HEK293 (cell line): Measurements from ENCODE around the gene ARHGAP10.

Source experiments
- CTCF ChIA-PET: fragments of 350-600 bp; formaldehyde crosslinking; extraction: SDS; loops from one replicate; lab custom pipeline; 2021; ENCODE audit warnings: antibody characterized with exemption; lab: Yijun Ruan, JAX
- POLR2A ChIA-PET: fragments of 300-600 bp; formaldehyde crosslinking; extraction: SDS; loops from one replicate; lab custom pipeline; 2020; ENCODE audit warnings: antibody characterized with exemption, inconsistent platforms; lab: Yijun Ruan, JAX
- H3K27ac ChIP-seq: fragments of 200-500 bp; sonication (Bioruptor generic); 2 replicates; pipeline ENCODE4 v1.5.1; 2014; ENCODE audit warnings: low read depth, low read length, control low read depth, inconsistent platforms; ENCODE audit errors: extremely low read depth
- H3K36me3 ChIP-seq, 2 experiments: fragments of 200-500 bp in 1 of 2; sonication (Bioruptor generic) in 1 of 2; 1 replicate in 1 of 2; 2 replicates in 1 of 2; pipeline ENCODE4 v1.5.1; 2014 to 2017; ENCODE audit warnings: inconsistent platforms in 2 of 2, low read length in 2 of 2; ENCODE audit not compliant: control insufficient read depth in 2 of 2, insufficient read depth in 1 of 2
- H3K4me1 ChIP-seq: fragments of 200-500 bp; sonication (Bioruptor generic); 2 replicates; pipeline ENCODE4 v1.5.1; 2014; ENCODE audit warnings: mild to moderate bottlenecking, low read length, inconsistent platforms; ENCODE audit not compliant: control insufficient read depth, insufficient read depth
- H3K4me3 ChIP-seq: 2 replicates; pipeline ENCODE4 v1.5.1; 2011; ENCODE audit warnings: low read depth, mild to moderate bottlenecking, control low read depth, low read length, moderate library complexity
- H3K9me3 ChIP-seq: fragments of 200-500 bp; sonication (Bioruptor generic); 2 replicates; pipeline ENCODE4 v1.5.1; 2014; ENCODE audit warnings: low read depth, low read length, inconsistent platforms; ENCODE audit not compliant: control insufficient read depth, insufficient read depth
- EGR2 ChIP-seq: fragments of 450-650 bp; formaldehyde crosslinking; IDR thresholded peaks from 2 replicates; pipeline ENCODE4 v1.5.1; 2016; ENCODE audit warnings: low read depth, missing biosample characterization, missing genetic modification characterization
- GLIS1 ChIP-seq: fragments of 450-650 bp; formaldehyde crosslinking; IDR thresholded peaks from 2 replicates; pipeline ENCODE4 v1.5.1; 2016; ENCODE audit warnings: missing biosample characterization, missing genetic modification characterization
- IKZF3 ChIP-seq: fragments of 450-650 bp; IDR thresholded peaks from 2 replicates; pipeline ENCODE4 v1.5.0; 2018; ENCODE audit warnings: missing biosample characterization, mild to moderate bottlenecking, missing genetic modification characterization, moderate library complexity
- PRDM6 ChIP-seq: fragments of 450-650 bp; formaldehyde crosslinking; IDR thresholded peaks from 2 replicates; pipeline ENCODE4 v1.5.1; 2017; ENCODE audit warnings: missing biosample characterization, missing genetic modification characterization
- TRIM28 ChIP-seq: IDR thresholded peaks from 2 replicates; pipeline ENCODE4 v1.6.1; 2011; ENCODE audit warnings: low read length, control low read depth, borderline replicate concordance
- ZBTB17 ChIP-seq: fragments of 450-650 bp; formaldehyde crosslinking; IDR thresholded peaks from 2 replicates; pipeline ENCODE4 v1.5.1; 2016; ENCODE audit warnings: missing biosample characterization, missing genetic modification characterization
- ZBTB21 ChIP-seq: fragments of 450-650 bp; formaldehyde crosslinking; IDR thresholded peaks from 2 replicates; pipeline ENCODE4 v1.5.1; 2017; ENCODE audit warnings: missing biosample characterization, missing genetic modification characterization
- ZIC2 ChIP-seq: fragments of 450-650 bp; formaldehyde crosslinking; IDR thresholded peaks from 2 replicates; pipeline ENCODE4 v1.5.1; 2016; ENCODE audit warnings: missing biosample characterization, missing genetic modification characterization
- ZNF112 ChIP-seq: fragments of 450-650 bp; formaldehyde crosslinking; IDR thresholded peaks from 2 replicates; pipeline ENCODE4 v1.5.0; 2017; ENCODE audit warnings: missing biosample characterization, missing genetic modification characterization
- ZNF114 ChIP-seq: fragments of 450-650 bp; formaldehyde crosslinking; IDR thresholded peaks from 2 replicates; pipeline ENCODE4 v1.5.0; 2017; ENCODE audit warnings: missing biosample characterization, missing genetic modification characterization
- ZNF140 ChIP-seq: fragments of 450-650 bp; formaldehyde crosslinking; IDR thresholded peaks from 2 replicates; pipeline ENCODE4 v1.5.1; 2016; ENCODE audit warnings: missing biosample characterization, missing genetic modification characterization
- ZNF155 ChIP-seq: fragments of 450-650 bp; formaldehyde crosslinking; IDR thresholded peaks from 2 replicates; pipeline ENCODE4 v1.5.1; 2016; ENCODE audit warnings: missing biosample characterization, missing genetic modification characterization
- ZNF169 ChIP-seq: fragments of 450-650 bp; formaldehyde crosslinking; IDR thresholded peaks from 2 replicates; pipeline ENCODE4 v1.5.1; 2016; ENCODE audit warnings: missing biosample characterization, missing genetic modification characterization
- ZNF175 ChIP-seq: fragments of 450-650 bp; formaldehyde crosslinking; IDR thresholded peaks from 2 replicates; pipeline ENCODE4 v1.5.1; 2016; ENCODE audit warnings: missing biosample characterization, missing genetic modification characterization
- ZNF416 ChIP-seq: fragments of 450-650 bp; formaldehyde crosslinking; IDR thresholded peaks from 2 replicates; pipeline ENCODE4 v1.5.1; 2016; ENCODE audit warnings: missing biosample characterization, missing genetic modification characterization
- ZNF513 ChIP-seq: fragments of 450-650 bp; IDR thresholded peaks from 2 replicates; pipeline ENCODE4 v1.5.1; 2018; ENCODE audit warnings: missing biosample characterization, missing genetic modification characterization
- ZNF560 ChIP-seq: fragments of 450-650 bp; formaldehyde crosslinking; IDR thresholded peaks from 2 replicates; pipeline ENCODE4 v1.5.1; 2017; ENCODE audit warnings: missing biosample characterization, missing genetic modification characterization, borderline replicate concordance
- ZNF621 ChIP-seq: fragments of 450-650 bp; formaldehyde crosslinking; IDR thresholded peaks from 2 replicates; pipeline ENCODE4 v1.5.1; 2017; ENCODE audit warnings: missing biosample characterization, missing genetic modification characterization
- ZNF624 ChIP-seq: fragments of 450-650 bp; formaldehyde crosslinking; IDR thresholded peaks from 2 replicates; pipeline ENCODE4 v1.5.1; 2017; ENCODE audit warnings: missing biosample characterization, missing genetic modification characterization
- ZNF692 ChIP-seq: fragments of 450-650 bp; formaldehyde crosslinking; IDR thresholded peaks from 2 replicates; pipeline ENCODE4 v1.5.1; 2016; ENCODE audit warnings: missing biosample characterization, missing genetic modification characterization
- ZNF830 ChIP-seq: fragments of 450-650 bp; IDR thresholded peaks from 2 replicates; pipeline ENCODE4 v1.5.0; 2018; ENCODE audit warnings: missing biosample characterization, missing genetic modification characterization, low read depth, mild to moderate bottlenecking, moderate library complexity
- TF ChIP-seq, protein P1 (sequence below): fragments of 450-650 bp; formaldehyde crosslinking; IDR thresholded peaks from 2 replicates; pipeline ENCODE4 v1.5.1; 2016; ENCODE audit warnings: missing biosample characterization, missing genetic modification characterization

Gene ARHGAP10

GRCh38 chr4:147839663-147840062, 107.8 kb downstream of the ARHGAP10 start:
- ChIA-PET CTCF (interaction anchor here (0.8 kb wide), 1 partner anchor 27 kb away, joined by 4 read pairs; no protein-coding TSS in a partner anchor), POLR2A (no interaction called here)
- Histone ChIP-seq H3K27ac (no peak overlapping the region), H3K9me3 (no peaks in the 10 kb centered on the region), H3K36me3 (no peaks in the 10 kb centered on the region), H3K4me3 (no peak overlapping the region), H3K4me1 (peaks cover 7% of the 10 kb centered on the region; the same call in 1 of the 2 replicates)
- TF ChIP-seq ZNF114 (tag by site-specific recombination): no peak
- no peak for TF ChIP-seq ZNF560 (tag by site-specific recombination)
- no peak for TF ChIP-seq ZNF416 (tag by site-specific recombination)
- no peak for TF ChIP-seq ZBTB21 (tag by site-specific recombination)
- no peak for TF ChIP-seq ZNF692 (tag by site-specific recombination)
- TF ChIP-seq ZNF830 (tag by site-specific recombination): no peak
- no peak for TF ChIP-seq ZNF624 (tag by site-specific recombination)
- TF ChIP-seq ZNF112 (tag by site-specific recombination): no peak
- no peak for TF ChIP-seq ZIC2
- no peak for TF ChIP-seq ZNF513 (tag by site-specific recombination)
- no peak for TF ChIP-seq ZNF175
- no peak for TF ChIP-seq IKZF3 (tag by site-specific recombination)
- TF ChIP-seq ZNF140 (tag by site-specific recombination): no peak
- TF ChIP-seq, protein P1, sequence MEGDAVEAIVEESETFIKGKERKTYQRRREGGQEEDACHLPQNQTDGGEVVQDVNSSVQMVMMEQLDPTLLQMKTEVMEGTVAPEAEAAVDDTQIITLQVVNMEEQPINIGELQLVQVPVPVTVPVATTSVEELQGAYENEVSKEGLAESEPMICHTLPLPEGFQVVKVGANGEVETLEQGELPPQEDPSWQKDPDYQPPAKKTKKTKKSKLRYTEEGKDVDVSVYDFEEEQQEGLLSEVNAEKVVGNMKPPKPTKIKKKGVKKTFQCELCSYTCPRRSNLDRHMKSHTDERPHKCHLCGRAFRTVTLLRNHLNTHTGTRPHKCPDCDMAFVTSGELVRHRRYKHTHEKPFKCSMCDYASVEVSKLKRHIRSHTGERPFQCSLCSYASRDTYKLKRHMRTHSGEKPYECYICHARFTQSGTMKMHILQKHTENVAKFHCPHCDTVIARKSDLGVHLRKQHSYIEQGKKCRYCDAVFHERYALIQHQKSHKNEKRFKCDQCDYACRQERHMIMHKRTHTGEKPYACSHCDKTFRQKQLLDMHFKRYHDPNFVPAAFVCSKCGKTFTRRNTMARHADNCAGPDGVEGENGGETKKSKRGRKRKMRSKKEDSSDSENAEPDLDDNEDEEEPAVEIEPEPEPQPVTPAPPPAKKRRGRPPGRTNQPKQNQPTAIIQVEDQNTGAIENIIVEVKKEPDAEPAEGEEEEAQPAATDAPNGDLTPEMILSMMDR: no peak
- no peak for TF ChIP-seq TRIM28
- no peak for TF ChIP-seq ZNF621 (tag by site-specific recombination)
- no peak for TF ChIP-seq ZNF155 (tag by site-specific recombination)
- no peak for TF ChIP-seq ZNF169 (tag by site-specific recombination)
- TF ChIP-seq EGR2: no peak
- TF ChIP-seq ZBTB17: no peak

DNA sequence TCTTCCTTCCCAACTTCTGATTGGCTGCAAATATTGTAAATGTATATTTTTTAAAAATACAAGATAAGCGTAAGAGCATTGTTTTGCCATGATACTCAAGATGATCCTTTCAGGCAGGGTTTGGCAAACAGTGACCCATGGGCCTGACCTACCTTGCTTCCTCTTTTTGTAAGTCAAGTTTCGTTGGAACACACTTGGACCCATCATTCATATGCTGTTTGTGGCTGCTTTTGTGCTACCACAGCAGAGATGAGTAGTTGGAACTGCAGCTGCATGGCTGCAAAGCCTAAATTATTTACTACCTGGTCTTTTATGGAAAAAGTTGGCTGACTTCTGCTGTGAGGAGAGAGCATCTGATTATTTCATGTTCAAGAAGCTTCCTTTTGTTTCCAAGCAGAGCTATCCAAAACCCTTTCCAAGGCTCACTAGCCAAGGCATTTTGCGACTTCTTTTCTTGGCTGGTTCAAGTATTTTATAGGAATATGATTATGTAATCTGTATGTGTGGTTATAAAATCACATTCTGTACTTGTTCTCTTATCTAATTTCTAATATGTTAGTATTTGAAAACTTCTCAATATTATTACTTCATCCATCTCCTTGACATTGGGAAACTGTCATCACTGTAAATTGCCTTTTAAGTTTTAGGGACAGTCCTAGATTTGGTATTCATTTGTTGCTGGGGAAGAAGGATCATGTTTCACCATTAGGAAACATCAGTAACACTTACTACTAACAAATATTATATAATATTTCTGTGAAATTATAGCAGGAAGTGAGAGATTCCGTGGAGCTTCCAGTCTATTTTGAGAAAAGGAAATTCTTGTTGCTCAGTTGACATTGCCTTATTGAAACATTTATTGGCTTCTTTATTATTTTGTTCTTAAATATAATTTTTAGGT, 109.2 kb downstream of the ARHGAP10 start:
- Histone ChIP-seq H3K4me3 (no peak overlapping the region), H3K27ac (no peak overlapping the region), H3K36me3 (no peaks in the 10 kb centered on the region), H3K4me1 (peaks cover under 1% of the 10 kb centered on the region; the same call in 1 of the 2 replicates), H3K9me3 (no peaks in the 10 kb centered on the region)
- ChIA-PET POLR2A (no interaction called here), CTCF (interaction anchor here (0.6 to 0.7 kb wide), 2 partner anchors 163 to 816 kb away, joined by 3 read pairs; no protein-coding TSS in a partner anchor)
- TF ChIP-seq PRDM6 (0 out of 2 replicates have a peak, but pooled peaks have one; percentile 10), GLIS1 (tag by site-specific recombination) (no peak)
